Esophagus muscularis mucosa (tissue), 4 donors: ENCODE results near the gene JPH4. TPM values are rescaled to one million over a fixed set of nuclear protein-coding genes. Genes with fewer than 3 reads are reported as not detected.
"Not testable (repeated sequence)": the region's sequence is repeated elsewhere in the genome, so short reads cannot be mapped to it uniquely, and the experiment has no call there.

ENCODE experiments used
- DNase-seq: peaks from one replicate; pipeline ENCODE4 v3.0.0-alpha.2; 2017; ENCODE audit errors: extremely low spot score
- H3K27ac ChIP-seq, 4 donors: fragments of 200-600 bp; sonication (generic); replicated peaks in 1 of 4; 1 replicate in 3 of 4; 2 replicates in 1 of 4; pipeline ENCODE4 v1.5.1; 2016 to 2019; ENCODE audit warnings: mild to moderate bottlenecking in 1 of 4
- H3K27me3 ChIP-seq, 4 donors: fragments of 200-600 bp; sonication (generic); one replicate each; pipeline versions ENCODE4 v1.5.1 to v1.6.0; 2016 to 2019
- H3K36me3 ChIP-seq, 4 donors: fragments of 200-600 bp; sonication (generic); one replicate each; pipeline ENCODE4 v1.5.1; 2016 to 2019
- H3K4me1 ChIP-seq, 4 donors: fragments of 200-600 bp; sonication (generic); one replicate each; pipeline ENCODE4 v1.5.1; 2016 to 2019
- H3K4me3 ChIP-seq, 4 donors: fragments of 200-600 bp; sonication (generic); 1 replicate in 2 of 4; 2 replicates in 2 of 4; pipeline ENCODE4 v1.5.1; 2016 to 2019; ENCODE audit warnings: mild to moderate bottlenecking in 4 of 4, moderate library complexity in 1 of 4
- H3K9me3 ChIP-seq, 4 donors: fragments of 200-600 bp; sonication (generic); 1 replicate in 3 of 4; 2 replicates in 1 of 4; pipeline ENCODE4 v1.5.1; 2016 to 2019
- EP300 ChIP-seq: sonication (generic); formaldehyde crosslinking; IDR thresholded peaks from one replicate; pipeline ENCODE4 v1.6.1; 2017; ENCODE audit warnings: antibody characterized with exemption
- POLR2A ChIP-seq: fragments of 450-650 bp; IDR thresholded peaks from one replicate; pipeline ENCODE4 v1.6.1; 2017; ENCODE audit warnings: antibody characterized with exemption, moderate library complexity, mild to moderate bottlenecking, low read depth
- POLR2AphosphoS5 ChIP-seq, 2 donors: sonication (generic); formaldehyde crosslinking; IDR thresholded peaks; one replicate each; pipeline ENCODE4 v1.6.1; 2017; ENCODE audit warnings: antibody characterized with exemption in 2 of 2
- WGBS: methylation state at CpG from one replicate; pipeline ENCODE4 v1.1.5; 2018; 5-methylcytosine and 5-hydroxymethylcytosine counted together
- intact Hi-C: fragments of 100-400 bp; cut with DNase I; formaldehyde crosslinking; loops from one replicate; pipeline ENCODE4 v1.15.1; 2023
- total RNA-seq, 4 donors: library from RNA; depleted of rRNA; stranded (reverse); fragments of >200 nt; gene quantifications; one replicate each; pipeline versions ENCODE4 v1.1.0 to v1.2.1, GENCODE V29; 2016
- TF ChIP-seq, protein P1 (sequence below), 3 experiments: fragments of 200-600 bp in 2 of 3; fragments of 450-650 bp in 1 of 3; sonication (generic) in 2 of 3; IDR thresholded peaks; one replicate each; pipeline ENCODE4 v1.5.1; 2017 to 2019; ENCODE audit warnings: antibody characterized with exemption in 3 of 3, mild to moderate bottlenecking in 2 of 3, moderate library complexity in 1 of 3

JPH4 gene
- total RNA-seq, 4 donors from 2014 or later = 0.83 to 2.8 (median 2.0) TPM

DNA sequence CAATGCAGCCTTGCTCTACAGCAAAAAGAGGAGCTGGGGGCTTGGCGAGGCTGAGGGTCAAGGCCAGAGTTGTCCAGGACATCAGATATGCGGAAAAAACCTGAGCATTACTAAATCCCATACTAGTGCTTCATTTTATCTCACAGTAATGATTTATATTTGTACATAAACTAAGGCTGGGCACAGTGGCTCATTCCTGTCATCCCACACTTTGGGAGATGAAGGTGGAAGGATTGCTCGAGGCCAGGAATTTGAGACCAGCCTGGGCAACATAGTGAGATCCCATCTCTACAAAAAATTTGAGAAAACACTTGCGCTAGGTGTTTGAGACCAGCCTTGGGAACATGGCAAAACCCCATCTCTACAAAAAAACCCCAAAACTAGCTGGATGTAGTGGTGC is 11.6 kb upstream of the JPH4 start:
- intact Hi-C loops = no loop called here
- TF ChIP-seq, protein P1, sequence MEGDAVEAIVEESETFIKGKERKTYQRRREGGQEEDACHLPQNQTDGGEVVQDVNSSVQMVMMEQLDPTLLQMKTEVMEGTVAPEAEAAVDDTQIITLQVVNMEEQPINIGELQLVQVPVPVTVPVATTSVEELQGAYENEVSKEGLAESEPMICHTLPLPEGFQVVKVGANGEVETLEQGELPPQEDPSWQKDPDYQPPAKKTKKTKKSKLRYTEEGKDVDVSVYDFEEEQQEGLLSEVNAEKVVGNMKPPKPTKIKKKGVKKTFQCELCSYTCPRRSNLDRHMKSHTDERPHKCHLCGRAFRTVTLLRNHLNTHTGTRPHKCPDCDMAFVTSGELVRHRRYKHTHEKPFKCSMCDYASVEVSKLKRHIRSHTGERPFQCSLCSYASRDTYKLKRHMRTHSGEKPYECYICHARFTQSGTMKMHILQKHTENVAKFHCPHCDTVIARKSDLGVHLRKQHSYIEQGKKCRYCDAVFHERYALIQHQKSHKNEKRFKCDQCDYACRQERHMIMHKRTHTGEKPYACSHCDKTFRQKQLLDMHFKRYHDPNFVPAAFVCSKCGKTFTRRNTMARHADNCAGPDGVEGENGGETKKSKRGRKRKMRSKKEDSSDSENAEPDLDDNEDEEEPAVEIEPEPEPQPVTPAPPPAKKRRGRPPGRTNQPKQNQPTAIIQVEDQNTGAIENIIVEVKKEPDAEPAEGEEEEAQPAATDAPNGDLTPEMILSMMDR (IDR thresholded peaks at IDR 0.05) = no peak
- no peak overlapping the region for H3K4me3 ChIP-seq
- WGBS = 98% methylated on average over 4 of the region's 4 CpGs
- peaks cover 0 to 8% (median 3%) of the 10 kb centered on the region in 4 donors for H3K4me1 ChIP-seq
- no peak overlapping the region for H3K27ac ChIP-seq
- H3K9me3 ChIP-seq = no peaks in the 10 kb centered on the region
- peaks cover 0 to 19% (median 0%) of the 10 kb centered on the region in 4 donors for H3K27me3 ChIP-seq
- no peaks in the 10 kb centered on the region for H3K36me3 ChIP-seq
- DNase-seq = no peak

DNA sequence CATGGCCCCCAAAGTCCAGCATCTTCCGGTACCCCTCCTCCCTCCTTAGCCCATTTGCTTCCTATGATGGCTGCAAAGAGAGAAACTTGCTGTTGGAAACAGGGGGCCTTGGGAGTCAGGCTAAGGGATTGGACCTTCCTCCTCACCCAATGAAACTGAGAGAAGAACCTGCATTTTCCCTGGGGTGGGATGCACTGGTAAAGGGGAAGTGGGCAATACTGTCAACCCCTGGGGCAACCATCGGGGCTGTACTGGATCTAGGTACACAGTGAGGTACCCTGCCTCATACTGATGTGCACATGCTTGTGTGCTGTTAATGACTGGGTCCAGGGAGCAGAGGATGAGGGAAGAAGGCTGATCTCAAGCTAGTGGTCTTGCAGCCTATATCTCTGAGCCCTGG is 11.0 kb upstream of the JPH4 start:
- TF ChIP-seq POLR2AphosphoS5 (IDR thresholded peaks at IDR 0.05) (no peak), EP300 (no peak), POLR2A (no peak)
- TF ChIP-seq, protein P1 (IDR thresholded peaks at IDR 0.05) = no peak
- WGBS = 94% methylated on average over 2 of the region's 2 CpGs
- H3K4me3 ChIP-seq = no peak overlapping the region
- H3K4me1 ChIP-seq = peaks cover 0 to 8% (median 3%) of the 10 kb centered on the region in 4 donors
- H3K27ac ChIP-seq = no peak overlapping the region
- H3K27me3 ChIP-seq = peaks cover 0 to 24% (median 0%) of the 10 kb centered on the region in 4 donors
- intact Hi-C loops = no loop called here
- no peaks in the 10 kb centered on the region for H3K36me3 ChIP-seq
- DNase-seq = no peak
- no peaks in the 10 kb centered on the region for H3K9me3 ChIP-seq

DNA sequence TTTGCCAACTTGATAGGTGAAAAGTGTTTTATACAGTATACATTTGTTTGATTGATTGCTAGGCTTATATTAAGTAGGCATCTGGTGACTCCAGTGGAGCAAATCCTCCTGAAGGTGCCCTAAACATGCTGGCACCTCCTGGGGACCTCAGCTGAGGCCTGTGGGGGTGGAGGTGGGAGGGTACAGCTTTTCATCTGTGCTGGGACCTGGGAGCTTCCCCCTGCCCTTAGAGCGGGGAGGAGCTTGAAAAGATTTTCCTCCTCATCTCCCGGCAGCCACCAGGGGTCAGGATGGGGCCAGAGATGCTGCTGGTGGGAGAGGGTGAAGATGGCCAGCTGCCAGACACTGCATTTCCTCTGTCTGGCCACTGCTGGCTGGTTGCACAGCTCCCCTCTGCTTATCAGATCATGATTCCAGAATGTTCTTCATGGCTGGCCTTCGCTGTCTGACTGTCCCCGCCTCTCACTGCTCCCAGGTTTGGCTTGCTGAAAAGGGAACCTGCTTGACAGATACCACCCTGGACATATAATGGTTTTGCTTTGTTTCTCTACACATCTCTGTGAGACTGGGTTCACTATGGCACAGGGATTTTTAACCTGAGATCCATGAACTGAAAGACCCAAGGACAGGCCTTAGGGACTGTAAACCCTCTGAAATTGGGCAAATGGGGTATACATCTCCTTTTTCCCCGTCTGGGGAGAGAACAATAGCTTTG is 10.5 kb upstream of the JPH4 start:
- peaks cover 0 to 8% (median 3%) of the 10 kb centered on the region in 4 donors for H3K4me1 ChIP-seq
- H3K27ac ChIP-seq = no peak overlapping the region
- peaks cover 0 to 21% (median 0%) of the 10 kb centered on the region in 4 donors for H3K27me3 ChIP-seq
- intact Hi-C loops = no loop called here
- no peaks in the 10 kb centered on the region for H3K36me3 ChIP-seq
- H3K9me3 ChIP-seq = no peaks in the 10 kb centered on the region
- no peak for TF ChIP-seq POLR2A
- TF ChIP-seq EP300 = no peak
- TF ChIP-seq, protein P1 (IDR thresholded peaks at IDR 0.05) = peak; percentile 38 to 53 (median 46)
- TF ChIP-seq POLR2AphosphoS5 (IDR thresholded peaks at IDR 0.05) = peak in 1 of 2 donors; percentile 20
- H3K4me3 ChIP-seq = no peak overlapping the region
- WGBS = 25% methylated on average over 5 of the region's 5 CpGs
- DNase-seq = peak; percentile 96

DNA sequence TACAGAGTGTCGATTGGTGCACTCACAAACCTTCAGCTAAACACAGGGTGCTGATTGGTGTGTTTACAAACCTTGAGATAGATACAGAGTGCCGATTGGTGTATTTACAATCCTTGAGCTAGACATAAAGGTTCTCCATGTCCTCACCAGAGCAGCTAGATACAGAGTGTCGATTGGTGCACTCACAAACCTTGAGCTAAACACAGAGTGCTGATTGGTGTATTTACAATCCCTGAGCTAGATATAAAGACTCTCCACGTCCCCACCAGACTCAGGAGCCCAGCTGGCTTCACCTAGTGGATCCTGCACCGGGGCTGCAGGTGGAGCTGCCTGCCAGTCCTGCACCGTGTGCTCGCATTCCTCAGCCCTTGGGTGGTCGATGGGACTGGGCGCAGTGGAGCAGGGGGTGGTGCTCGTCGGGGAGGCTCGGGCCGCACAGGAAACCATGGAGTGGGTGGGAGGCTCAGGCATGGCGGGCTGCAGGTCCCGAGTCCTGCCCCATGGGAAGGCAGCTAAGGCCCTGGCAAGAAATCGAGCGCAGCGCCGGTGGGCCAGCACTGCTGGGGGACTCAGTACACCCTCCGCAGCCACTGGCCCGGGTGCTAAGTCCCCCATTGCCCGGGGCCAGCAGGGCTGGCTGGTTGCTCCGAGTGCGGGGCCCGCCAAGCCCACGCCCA is 6.1 kb upstream of the JPH4 start:
- H3K4me3 ChIP-seq, H3K36me3 ChIP-seq, intact Hi-C loops, H3K9me3 ChIP-seq, H3K27ac ChIP-seq, H3K4me1 ChIP-seq, DNase-seq: not testable (repeated sequence)
- H3K27me3 ChIP-seq = peaks cover 0 to 45% (median 0%) of the 10 kb centered on the region in 4 donors
- WGBS = 86% methylated on average over 8 of the region's 26 CpGs

DNA sequence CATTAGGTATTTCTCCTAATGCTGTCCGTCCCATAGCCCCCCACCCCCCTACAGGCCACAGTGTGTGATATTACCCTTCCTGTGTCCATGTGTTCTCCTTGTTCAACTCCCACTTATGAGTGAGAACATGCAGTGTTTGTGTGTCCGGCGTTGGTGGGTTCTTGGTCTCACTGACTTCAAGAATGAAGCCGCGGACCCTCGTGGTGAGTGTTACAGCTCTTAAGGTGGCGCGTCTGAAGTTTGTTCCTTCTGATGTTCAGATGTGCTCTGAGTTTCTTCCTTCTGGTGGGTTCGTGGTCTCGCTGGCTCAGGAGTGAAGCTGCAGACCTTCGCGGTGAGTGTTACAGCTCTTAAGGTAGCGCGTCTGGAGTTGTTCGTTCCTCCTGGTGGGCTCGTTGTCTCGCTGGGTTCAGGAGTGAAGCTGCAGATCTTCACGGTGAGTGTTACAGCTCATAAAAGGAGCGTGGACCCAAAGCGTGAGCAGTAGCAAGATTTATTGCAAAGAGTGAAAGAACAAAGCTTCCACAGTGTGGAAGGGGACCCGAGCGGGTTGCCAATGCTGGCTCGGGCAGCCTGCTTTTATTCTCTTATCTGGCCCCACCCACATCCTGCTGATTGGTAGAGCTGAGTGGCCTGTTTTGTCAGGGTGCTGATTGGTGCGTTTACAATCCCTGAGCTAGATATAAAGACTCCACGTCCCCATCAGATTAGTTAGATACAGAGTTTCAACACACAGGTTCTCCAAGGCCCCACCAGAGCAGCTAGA is 5.4 kb upstream of the JPH4 start:
- DNase-seq, H3K36me3 ChIP-seq, H3K27ac ChIP-seq, H3K9me3 ChIP-seq, intact Hi-C loops, H3K4me3 ChIP-seq, H3K4me1 ChIP-seq: not testable (repeated sequence)
- WGBS = 90% methylated on average over 23 of the region's 25 CpGs
- peaks cover 0 to 52% (median under 1%) of the 10 kb centered on the region in 4 donors for H3K27me3 ChIP-seq
